ENCODE data around the gene NEGR1. TPM values are rescaled to one million over a fixed set of nuclear protein-coding genes. Genes with fewer than 3 reads are reported as not detected.

NEGR1 gene
- total and polyA plus RNA-seq, 12 donors = 2.3 to 18.3 (median 5.2) TPM

- intact Hi-C loops (cut with DNase I) = no loop called here
- H3K36me3 ChIP-seq = no peaks in the 10 kb centered on the region
- no peak overlapping the region for H3K27ac ChIP-seq
- ATAC-seq (no peak), DNase-seq (no peak)
- WGBS, 2 donors = 65 to 69% methylated on average over 2 of the region's 2 CpGs
- H3K9me3 ChIP-seq = peaks cover 0 to 4% (median 0%) of the 10 kb centered on the region in 11 donors
- no peaks in the 10 kb centered on the region for H3K4me1 ChIP-seq
- no peak for TF ChIP-seq CTCF (IDR thresholded peaks at IDR 0.05)
- H3K4me3 ChIP-seq = no peak overlapping the region
- H3K27me3 ChIP-seq = no peaks in the 10 kb centered on the region
Measured at GRCh38 chr1:71721532-71721931, 560.8 kb downstream of the NEGR1 start.

DNA sequence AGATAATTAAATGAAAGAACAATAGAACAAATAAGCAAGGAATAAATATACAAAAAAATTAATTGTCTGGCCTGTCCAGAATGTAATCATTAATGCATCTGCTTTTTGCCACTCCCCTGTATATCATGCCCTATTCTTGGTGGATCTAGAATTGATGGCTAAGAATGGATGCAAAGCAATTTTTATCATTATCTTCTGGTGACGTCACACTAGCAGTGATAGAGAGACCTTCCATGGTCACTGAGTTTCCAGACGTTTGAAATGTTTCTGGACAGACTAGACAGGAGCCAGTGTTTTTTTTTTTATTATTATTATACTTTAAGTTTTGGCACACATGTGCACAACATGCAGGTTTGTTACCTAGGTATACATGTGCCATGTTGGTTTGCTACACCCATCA lies 563.0 kb downstream of the NEGR1 start:
- intact Hi-C loops (cut with DNase I) = loop anchor here in 1 of 10 donors (10.0 kb wide), 1 partner anchor 525 kb away; no protein-coding TSS in a partner anchor
- Histone ChIP-seq H3K27ac (no peak overlapping the region), H3K4me3 (no peak overlapping the region), H3K36me3 (no peaks in the 10 kb centered on the region), H3K4me1 (no peaks in the 10 kb centered on the region), H3K27me3 (no peaks in the 10 kb centered on the region), H3K9me3 (peaks cover 0 to 26% (median 11%) of the 10 kb centered on the region in 11 donors)
- DNase-seq = no peak
- WGBS, 2 donors = 41 to 44% methylated on average over 2 of the region's 2 CpGs
- no peak for TF ChIP-seq CTCF (IDR thresholded peaks at IDR 0.05)
- ATAC-seq = no peak

DNA sequence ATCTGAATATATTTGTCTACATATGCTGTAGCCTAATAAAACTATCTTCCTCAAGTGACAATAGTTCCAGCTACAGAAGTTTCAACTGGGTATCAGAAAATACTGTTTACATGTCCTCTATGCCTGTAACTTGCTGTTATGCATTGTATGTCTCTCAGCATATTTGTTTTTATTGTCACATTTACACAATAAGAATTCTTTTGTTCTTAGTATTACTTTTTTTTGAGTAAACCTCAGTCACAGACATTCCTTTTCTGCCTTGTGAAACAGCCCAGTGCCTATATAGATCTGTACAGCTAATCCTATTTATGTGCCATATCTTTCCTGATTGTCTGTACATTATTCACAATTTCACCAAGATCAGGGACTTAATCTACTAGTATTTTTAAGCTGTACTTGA lies 565.2 kb downstream of the NEGR1 start:
- Histone ChIP-seq H3K36me3 (no peaks in the 10 kb centered on the region), H3K9me3 (peaks cover 0 to 39% (median 13%) of the 10 kb centered on the region in 11 donors), H3K27me3 (no peaks in the 10 kb centered on the region), H3K27ac (no peak overlapping the region), H3K4me3 (no peak overlapping the region), H3K4me1 (no peaks in the 10 kb centered on the region)
- no peak for TF ChIP-seq CTCF (IDR thresholded peaks at IDR 0.05)
- intact Hi-C loops (cut with DNase I) = loop anchor here in 1 of 10 donors (10.0 kb wide), 1 partner anchor 522 kb away; no protein-coding TSS in a partner anchor
- ATAC-seq = no peak
- DNase-seq = no peak

DNA sequence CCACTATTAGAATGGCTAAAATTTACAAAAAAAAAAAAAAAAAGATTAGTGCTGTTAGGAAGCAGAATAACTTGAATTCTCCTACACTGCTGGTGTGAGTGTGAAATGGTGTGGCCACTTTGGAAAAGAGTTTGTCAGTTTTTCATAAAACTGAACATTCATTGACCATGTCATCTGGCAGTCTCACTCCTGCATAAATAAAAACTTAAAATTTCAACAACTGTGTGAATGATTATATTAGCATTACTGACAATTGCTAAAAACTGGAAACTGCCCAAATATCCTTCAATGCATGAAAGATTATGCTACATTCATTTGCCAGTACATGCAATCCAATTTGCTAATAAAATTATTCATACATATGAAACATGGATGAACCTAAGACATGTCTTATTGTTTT lies 570.9 kb downstream of the NEGR1 start:
- H3K27ac ChIP-seq = no peak overlapping the region
- no peaks in the 10 kb centered on the region for H3K4me1 ChIP-seq
- no peaks in the 10 kb centered on the region for H3K36me3 ChIP-seq
- ATAC-seq (no peak), DNase-seq (no peak)
- no peak overlapping the region for H3K4me3 ChIP-seq
- intact Hi-C loops (cut with DNase I) = loop anchor here in 1 of 10 donors (10.0 kb wide), 1 partner anchor 517 kb away; no protein-coding TSS in a partner anchor
- no peak for TF ChIP-seq CTCF (IDR thresholded peaks at IDR 0.05)
- H3K27me3 ChIP-seq = no peaks in the 10 kb centered on the region
- H3K9me3 ChIP-seq = peaks cover 0 to 61% (median 13%) of the 10 kb centered on the region in 11 donors

Measured in heart right ventricle (tissue), 16 donors.